Measurements from ENCODE around the gene GADD45B.

DNA sequence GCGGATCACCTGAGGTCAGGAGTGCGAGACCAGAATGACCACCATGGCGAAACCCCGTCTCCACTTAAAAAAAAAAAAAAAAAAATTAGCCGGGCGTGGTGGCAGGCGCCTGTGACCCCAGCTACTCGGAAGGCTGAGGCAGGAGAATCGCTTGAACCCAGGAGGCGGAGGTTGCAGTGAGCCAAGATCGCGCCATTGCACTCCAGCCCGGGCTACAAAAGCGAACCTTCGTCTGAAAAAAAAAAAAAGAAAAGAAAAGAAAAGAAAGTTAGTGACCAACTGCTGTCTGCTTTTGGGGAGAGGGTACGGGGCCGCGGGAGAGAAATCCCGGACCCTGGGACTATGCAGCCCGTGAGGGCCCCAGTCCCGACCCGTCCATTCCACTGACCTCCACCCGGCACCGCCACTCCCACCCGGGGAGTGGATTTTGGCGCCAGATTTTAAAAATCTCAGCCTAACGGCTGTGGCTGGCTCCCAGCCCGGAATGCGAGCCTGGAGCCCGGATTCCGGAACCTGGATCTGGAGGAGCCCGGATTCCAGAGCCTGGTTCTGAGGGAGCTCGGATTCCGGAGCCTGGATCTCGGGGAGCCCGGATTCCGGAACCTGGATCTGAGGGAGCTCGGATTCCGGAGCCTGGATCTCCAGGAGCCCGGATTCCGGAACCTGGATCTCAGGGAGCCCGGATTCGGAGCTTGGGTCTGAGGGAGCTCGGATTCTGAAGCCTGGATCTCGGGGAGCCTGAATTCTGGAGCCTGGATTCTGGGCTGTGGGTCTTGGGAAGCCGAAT, 13.1 kb upstream of the GADD45B start:
- TF ChIP-seq, protein P1, sequence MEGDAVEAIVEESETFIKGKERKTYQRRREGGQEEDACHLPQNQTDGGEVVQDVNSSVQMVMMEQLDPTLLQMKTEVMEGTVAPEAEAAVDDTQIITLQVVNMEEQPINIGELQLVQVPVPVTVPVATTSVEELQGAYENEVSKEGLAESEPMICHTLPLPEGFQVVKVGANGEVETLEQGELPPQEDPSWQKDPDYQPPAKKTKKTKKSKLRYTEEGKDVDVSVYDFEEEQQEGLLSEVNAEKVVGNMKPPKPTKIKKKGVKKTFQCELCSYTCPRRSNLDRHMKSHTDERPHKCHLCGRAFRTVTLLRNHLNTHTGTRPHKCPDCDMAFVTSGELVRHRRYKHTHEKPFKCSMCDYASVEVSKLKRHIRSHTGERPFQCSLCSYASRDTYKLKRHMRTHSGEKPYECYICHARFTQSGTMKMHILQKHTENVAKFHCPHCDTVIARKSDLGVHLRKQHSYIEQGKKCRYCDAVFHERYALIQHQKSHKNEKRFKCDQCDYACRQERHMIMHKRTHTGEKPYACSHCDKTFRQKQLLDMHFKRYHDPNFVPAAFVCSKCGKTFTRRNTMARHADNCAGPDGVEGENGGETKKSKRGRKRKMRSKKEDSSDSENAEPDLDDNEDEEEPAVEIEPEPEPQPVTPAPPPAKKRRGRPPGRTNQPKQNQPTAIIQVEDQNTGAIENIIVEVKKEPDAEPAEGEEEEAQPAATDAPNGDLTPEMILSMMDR (conservative IDR thresholded peaks at IDR 0.05; ENCODE audit: low read depth, low read length): no peak
- TF ChIP-seq POLR2A (IDR thresholded peaks at IDR 0.05; ENCODE audit: low read depth, low read length) (no peak), RCOR1 (IDR thresholded peaks at IDR 0.05; ENCODE audit: insufficient replicate concordance, low read length) (no peak), BHLHE40 (IDR thresholded peaks at IDR 0.05; ENCODE audit: low read depth, low read length) (no peak), RFX5 (IDR thresholded peaks at IDR 0.05; ENCODE audit: low read depth, low read length) (peak; percentile 13; the same call in 1 of the 2 replicates), MXI1 (IDR thresholded peaks at IDR 0.05; ENCODE audit: borderline replicate concordance, low read depth, low read length) (no peak)
- TF ChIP-seq, protein P2, sequence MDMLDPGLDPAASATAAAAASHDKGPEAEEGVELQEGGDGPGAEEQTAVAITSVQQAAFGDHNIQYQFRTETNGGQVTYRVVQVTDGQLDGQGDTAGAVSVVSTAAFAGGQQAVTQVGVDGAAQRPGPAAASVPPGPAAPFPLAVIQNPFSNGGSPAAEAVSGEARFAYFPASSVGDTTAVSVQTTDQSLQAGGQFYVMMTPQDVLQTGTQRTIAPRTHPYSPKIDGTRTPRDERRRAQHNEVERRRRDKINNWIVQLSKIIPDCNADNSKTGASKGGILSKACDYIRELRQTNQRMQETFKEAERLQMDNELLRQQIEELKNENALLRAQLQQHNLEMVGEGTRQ (IDR thresholded peaks at IDR 0.05; ENCODE audit: low read depth, low read length): no peak

Data from IMR-90 (cell line).